Liver (tissue), 2 donors: ENCODE measurements around the gene SMS.

ENCODE experiments used
- REST ChIP-seq: IDR thresholded peaks from 2 replicates; pipeline ENCODE4 v1.6.1; 2016; ENCODE audit warnings: antibody characterized with exemption, mild to moderate bottlenecking
- YY1 ChIP-seq: IDR thresholded peaks from 2 replicates; pipeline ENCODE4 v1.6.1; 2016; ENCODE audit warnings: antibody characterized with exemption, mild to moderate bottlenecking
- TF ChIP-seq, protein P1 (sequence below): fragments of 150-350 bp; IDR thresholded peaks from 2 replicates; pipeline ENCODE4 v1.5.1; 2017; ENCODE audit warnings: improper control_type of control experiment, low read depth, low read length; ENCODE audit not compliant: missing input control
- donor health status: healthy.

GRCh38 chrX:21985332-21985777 lies 44.8 kb downstream of the SMS start:
- TF ChIP-seq, protein P1, sequence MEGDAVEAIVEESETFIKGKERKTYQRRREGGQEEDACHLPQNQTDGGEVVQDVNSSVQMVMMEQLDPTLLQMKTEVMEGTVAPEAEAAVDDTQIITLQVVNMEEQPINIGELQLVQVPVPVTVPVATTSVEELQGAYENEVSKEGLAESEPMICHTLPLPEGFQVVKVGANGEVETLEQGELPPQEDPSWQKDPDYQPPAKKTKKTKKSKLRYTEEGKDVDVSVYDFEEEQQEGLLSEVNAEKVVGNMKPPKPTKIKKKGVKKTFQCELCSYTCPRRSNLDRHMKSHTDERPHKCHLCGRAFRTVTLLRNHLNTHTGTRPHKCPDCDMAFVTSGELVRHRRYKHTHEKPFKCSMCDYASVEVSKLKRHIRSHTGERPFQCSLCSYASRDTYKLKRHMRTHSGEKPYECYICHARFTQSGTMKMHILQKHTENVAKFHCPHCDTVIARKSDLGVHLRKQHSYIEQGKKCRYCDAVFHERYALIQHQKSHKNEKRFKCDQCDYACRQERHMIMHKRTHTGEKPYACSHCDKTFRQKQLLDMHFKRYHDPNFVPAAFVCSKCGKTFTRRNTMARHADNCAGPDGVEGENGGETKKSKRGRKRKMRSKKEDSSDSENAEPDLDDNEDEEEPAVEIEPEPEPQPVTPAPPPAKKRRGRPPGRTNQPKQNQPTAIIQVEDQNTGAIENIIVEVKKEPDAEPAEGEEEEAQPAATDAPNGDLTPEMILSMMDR = peak; percentile 96
- TF ChIP-seq YY1 (no peak), REST (no peak)
